ENCODE results near the gene LAGE3. TPM values are rescaled to one million over a fixed set of nuclear protein-coding genes. Genes with fewer than 3 reads are reported as not detected.
A peak's percentile ranks its signal among the peaks of the same experiment; 100 is the strongest.

Gene LAGE3
- polyA plus RNA-seq, 1 experiment = 9.3 TPM

GRCh38 chrX:154437971-154438893 is 40.8 kb downstream of the LAGE3 start:
- no peak for TF ChIP-seq CTCF (IDR thresholded peaks at IDR 0.05; ENCODE audit: low read depth, low read length)
- H3K9me3 ChIP-seq (ENCODE audit: control insufficient read depth, insufficient read depth, low read length) = no peaks in the 10 kb centered on the region
- CTCF ChIA-PET = no interaction called here
- DNase-seq (ENCODE audit: low read depth, low spot score) = no peak
- no peaks in the 10 kb centered on the region for H3K27me3 ChIP-seq (ENCODE audit: control insufficient read depth, insufficient read depth, low read length)
- peak overlapping the region; percentile 76 for H3K4me3 ChIP-seq (ENCODE audit: low read depth, low read length)
- POLR2A ChIA-PET = no interaction called here
- H3K27ac ChIP-seq (ENCODE audit: low read depth, low read length) = no peak overlapping the region

DNA sequence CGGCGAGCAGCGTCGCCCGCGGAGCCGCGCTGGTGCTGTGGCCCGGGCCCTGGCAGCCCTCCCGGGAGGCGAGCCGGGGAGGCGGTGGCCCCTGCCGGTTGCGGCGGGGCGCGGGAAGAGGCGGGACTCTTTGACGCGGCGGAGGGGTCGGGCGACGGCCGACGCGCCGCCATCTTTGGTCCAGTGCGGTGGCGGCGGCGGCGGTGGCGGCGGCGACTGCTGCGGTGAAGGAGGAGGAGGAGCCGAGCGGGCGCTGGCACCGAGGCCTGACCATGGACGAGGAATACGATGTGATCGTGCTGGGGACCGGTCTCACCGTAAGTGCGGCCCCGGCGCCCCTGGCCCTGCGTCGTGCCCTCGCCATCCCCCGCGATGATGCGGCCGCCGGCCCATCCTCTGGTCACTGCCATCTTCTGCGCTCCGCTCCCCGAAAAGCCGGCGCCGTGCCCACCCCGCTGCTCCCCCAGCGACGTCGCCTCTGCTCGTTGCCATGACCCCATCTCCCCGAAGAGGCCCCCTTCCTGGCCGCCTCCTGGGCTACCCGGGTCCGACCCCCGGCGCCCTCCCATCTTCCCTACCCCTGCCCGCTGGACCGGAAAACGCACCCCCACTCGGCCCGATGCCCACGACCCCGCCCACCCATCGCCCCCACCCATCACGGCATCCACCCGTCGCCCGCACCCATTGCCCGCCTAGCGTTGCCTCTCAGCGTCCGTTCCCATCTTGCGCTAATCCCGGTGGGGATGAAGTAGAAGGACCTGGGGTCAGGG is 41.9 kb downstream of the LAGE3 start, which contains the start of gene GDI1:
TSS of gene GDI1 (plus strand) at position 172 of the 770 bp plus-strand sequence. CDS start at position 273, 101 bp downstream.
- peak within 1 kb of the TSS; percentile 76 for H3K4me3 ChIP-seq (ENCODE audit: low read depth, low read length)
- no peaks in the 10 kb centered on the region for H3K27me3 ChIP-seq (ENCODE audit: control insufficient read depth, insufficient read depth, low read length)
- POLR2A ChIA-PET = no interaction called here
- TF ChIP-seq CTCF (IDR thresholded peaks at IDR 0.05; ENCODE audit: low read depth, low read length) = no peak
- CTCF ChIA-PET = no interaction called here
- no peaks in the 10 kb centered on the region for H3K9me3 ChIP-seq (ENCODE audit: control insufficient read depth, insufficient read depth, low read length)
- H3K27ac ChIP-seq (ENCODE audit: low read depth, low read length) = no peak within 1 kb of the TSS
- DNase-seq (ENCODE audit: low read depth, low spot score) = no peak

DNA sequence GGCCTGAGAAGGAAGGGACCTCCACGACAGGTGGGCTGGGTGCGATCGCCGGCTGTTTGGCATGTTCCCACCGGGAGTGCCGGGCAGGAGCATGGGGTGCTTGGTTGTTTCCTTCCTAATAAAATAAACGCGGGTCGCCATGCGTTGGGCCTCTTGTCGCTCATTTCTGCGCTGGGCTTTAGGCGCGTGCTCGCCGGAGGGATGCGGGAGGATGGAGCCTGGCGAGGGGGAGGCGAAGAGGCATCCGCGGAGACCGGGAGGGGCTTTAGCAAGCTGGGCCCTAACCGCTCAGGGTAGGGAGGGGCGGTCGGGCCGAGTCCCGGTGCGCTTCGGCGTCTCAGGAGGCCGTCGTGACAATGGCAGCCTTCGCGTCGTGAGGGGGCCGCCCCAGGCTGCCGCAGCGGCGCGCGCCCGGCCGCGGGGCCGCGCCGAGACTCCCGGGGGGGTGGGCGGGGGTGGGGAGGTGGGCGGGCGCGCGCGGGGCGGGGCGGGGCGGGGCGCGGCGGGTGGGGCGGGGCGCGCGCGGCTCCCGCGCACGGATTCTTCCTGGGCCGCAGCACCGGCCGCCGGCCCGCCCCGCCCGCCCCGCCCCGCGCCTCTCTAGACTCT is 42.6 kb downstream of the LAGE3 start:
- no peak for DNase-seq (ENCODE audit: low read depth, low spot score)
- H3K9me3 ChIP-seq (ENCODE audit: control insufficient read depth, insufficient read depth, low read length) = no peaks in the 10 kb centered on the region
- H3K4me3 ChIP-seq (ENCODE audit: low read depth, low read length) = peak overlapping the region; percentile 76
- no peak for TF ChIP-seq CTCF (IDR thresholded peaks at IDR 0.05; ENCODE audit: low read depth, low read length)
- ChIA-PET CTCF (no interaction called here), POLR2A (no interaction called here)
- no peaks in the 10 kb centered on the region for H3K27me3 ChIP-seq (ENCODE audit: control insufficient read depth, insufficient read depth, low read length)
- no peak overlapping the region for H3K27ac ChIP-seq (ENCODE audit: low read depth, low read length)

DNA sequence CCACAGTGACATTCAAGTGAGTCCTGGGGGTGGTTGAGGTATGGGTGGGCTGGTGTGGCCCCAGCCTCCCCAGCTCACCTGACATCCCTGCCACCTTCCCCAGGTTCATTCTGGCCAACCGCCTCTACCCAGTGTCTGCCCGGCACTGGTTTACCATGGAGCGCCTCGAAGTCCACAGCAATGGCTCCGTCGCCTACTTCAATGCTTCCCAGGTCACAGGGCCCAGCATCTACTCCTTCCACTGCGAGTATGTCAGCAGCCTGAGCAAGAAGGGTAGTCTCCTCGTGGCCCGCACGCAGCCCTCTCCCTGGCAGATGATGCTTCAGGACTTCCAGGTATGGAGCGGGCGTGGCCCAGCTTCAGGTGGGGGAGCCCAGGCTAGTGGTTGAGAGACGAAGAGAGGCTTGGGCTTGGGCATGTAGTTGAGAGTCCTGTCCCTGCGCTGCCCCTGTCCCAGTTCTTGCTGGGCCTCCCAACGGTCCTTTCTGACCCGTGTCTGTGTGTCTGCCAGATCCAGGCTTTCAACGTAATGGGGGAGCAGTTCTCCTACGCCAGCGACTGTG is 43.8 kb downstream of the LAGE3 start:
- Histone ChIP-seq H3K27me3 (ENCODE audit: control insufficient read depth, insufficient read depth, low read length) (no peaks in the 10 kb centered on the region), H3K9me3 (ENCODE audit: control insufficient read depth, insufficient read depth, low read length) (no peaks in the 10 kb centered on the region), H3K27ac (ENCODE audit: low read depth, low read length) (no peak overlapping the region), H3K4me3 (ENCODE audit: low read depth, low read length) (no peak overlapping the region)
- ChIA-PET POLR2A (no interaction called here), CTCF (interaction anchor here (0.7 kb wide), 1 partner anchor 105 kb away, joined by 5 read pairs; no protein-coding TSS in a partner anchor)
- TF ChIP-seq CTCF (IDR thresholded peaks at IDR 0.05; ENCODE audit: low read depth, low read length) = no peak
- no peak for DNase-seq (ENCODE audit: low read depth, low spot score)
